HEK293 (cell line): ENCODE results near the gene ERCC2.

Source experiments
- CTCF ChIA-PET: fragments of 350-600 bp; formaldehyde crosslinking; extraction: SDS; loops from one replicate; lab custom pipeline; 2021; ENCODE audit warnings: antibody characterized with exemption; lab: Yijun Ruan, JAX
- POLR2A ChIA-PET: fragments of 300-600 bp; formaldehyde crosslinking; extraction: SDS; loops from one replicate; lab custom pipeline; 2020; ENCODE audit warnings: antibody characterized with exemption, inconsistent platforms; lab: Yijun Ruan, JAX
- H3K27ac ChIP-seq: fragments of 200-500 bp; sonication (Bioruptor generic); 2 replicates; pipeline ENCODE4 v1.5.1; 2014; ENCODE audit warnings: low read depth, low read length, control low read depth, inconsistent platforms; ENCODE audit errors: extremely low read depth
- H3K36me3 ChIP-seq, 2 experiments: fragments of 200-500 bp in 1 of 2; sonication (Bioruptor generic) in 1 of 2; 1 replicate in 1 of 2; 2 replicates in 1 of 2; pipeline ENCODE4 v1.5.1; 2014 to 2017; ENCODE audit warnings: inconsistent platforms in 2 of 2, low read length in 2 of 2; ENCODE audit not compliant: control insufficient read depth in 2 of 2, insufficient read depth in 1 of 2
- H3K4me1 ChIP-seq: fragments of 200-500 bp; sonication (Bioruptor generic); 2 replicates; pipeline ENCODE4 v1.5.1; 2014; ENCODE audit warnings: mild to moderate bottlenecking, low read length, inconsistent platforms; ENCODE audit not compliant: control insufficient read depth, insufficient read depth
- H3K4me3 ChIP-seq: 2 replicates; pipeline ENCODE4 v1.5.1; 2011; ENCODE audit warnings: low read depth, mild to moderate bottlenecking, control low read depth, low read length, moderate library complexity
- H3K9me3 ChIP-seq: fragments of 200-500 bp; sonication (Bioruptor generic); 2 replicates; pipeline ENCODE4 v1.5.1; 2014; ENCODE audit warnings: low read depth, low read length, inconsistent platforms; ENCODE audit not compliant: control insufficient read depth, insufficient read depth
- FEZF1 ChIP-seq: fragments of 450-650 bp; formaldehyde crosslinking; IDR thresholded peaks from 2 replicates; pipeline ENCODE4 v1.5.1; 2016; ENCODE audit warnings: missing biosample characterization, missing genetic modification characterization
- GLIS1 ChIP-seq: fragments of 450-650 bp; formaldehyde crosslinking; IDR thresholded peaks from 2 replicates; pipeline ENCODE4 v1.5.1; 2016; ENCODE audit warnings: missing biosample characterization, missing genetic modification characterization
- IKZF3 ChIP-seq: fragments of 450-650 bp; IDR thresholded peaks from 2 replicates; pipeline ENCODE4 v1.5.0; 2018; ENCODE audit warnings: missing biosample characterization, mild to moderate bottlenecking, missing genetic modification characterization, moderate library complexity
- KLF10 ChIP-seq: fragments of 450-650 bp; IDR thresholded peaks from 2 replicates; pipeline ENCODE4 v1.5.1; 2018; ENCODE audit warnings: missing biosample characterization, mild to moderate bottlenecking, missing genetic modification characterization
- KLF7 ChIP-seq: fragments of 450-650 bp; formaldehyde crosslinking; IDR thresholded peaks from 2 replicates; pipeline ENCODE4 v1.5.1; 2016; ENCODE audit warnings: missing biosample characterization, missing genetic modification characterization, borderline replicate concordance
- KLF8 ChIP-seq: fragments of 450-650 bp; formaldehyde crosslinking; IDR thresholded peaks from 2 replicates; pipeline ENCODE4 v1.5.1; 2016; ENCODE audit warnings: missing biosample characterization, missing genetic modification characterization
- KLF9 ChIP-seq: fragments of 450-650 bp; formaldehyde crosslinking; IDR thresholded peaks from 2 replicates; pipeline ENCODE4 v1.5.1; 2016; ENCODE audit warnings: missing biosample characterization, missing genetic modification characterization, low read depth
- SCRT2 ChIP-seq: fragments of 450-650 bp; formaldehyde crosslinking; IDR thresholded peaks from 2 replicates; pipeline ENCODE4 v1.5.1; 2016; ENCODE audit warnings: missing biosample characterization, missing genetic modification characterization
- SP3 ChIP-seq: fragments of 450-650 bp; formaldehyde crosslinking; IDR thresholded peaks from 2 replicates; pipeline ENCODE4 v1.5.1; 2016; ENCODE audit warnings: missing biosample characterization, missing genetic modification characterization
- TCF7L2 ChIP-seq: IDR thresholded peaks from 2 replicates; pipeline ENCODE4 v1.6.1; 2011; ENCODE audit warnings: low read depth, mild to moderate bottlenecking, inconsistent platforms, low read length, moderate library complexity, borderline replicate concordance
- ZBTB17 ChIP-seq: fragments of 450-650 bp; formaldehyde crosslinking; IDR thresholded peaks from 2 replicates; pipeline ENCODE4 v1.5.1; 2016; ENCODE audit warnings: missing biosample characterization, missing genetic modification characterization
- ZBTB21 ChIP-seq: fragments of 450-650 bp; formaldehyde crosslinking; IDR thresholded peaks from 2 replicates; pipeline ENCODE4 v1.5.1; 2017; ENCODE audit warnings: missing biosample characterization, missing genetic modification characterization
- ZEB2 ChIP-seq: fragments of 450-650 bp; formaldehyde crosslinking; IDR thresholded peaks from 2 replicates; pipeline ENCODE4 v1.5.1; 2016; ENCODE audit warnings: missing biosample characterization, missing genetic modification characterization
- ZFHX2 ChIP-seq: fragments of 450-650 bp; formaldehyde crosslinking; conservative IDR thresholded peaks from 2 replicates; pipeline ENCODE4 v1.5.1; 2016; ENCODE audit warnings: missing biosample characterization, missing genetic modification characterization
- ZNF114 ChIP-seq: fragments of 450-650 bp; formaldehyde crosslinking; IDR thresholded peaks from 2 replicates; pipeline ENCODE4 v1.5.0; 2017; ENCODE audit warnings: missing biosample characterization, missing genetic modification characterization
- ZNF184 ChIP-seq: fragments of 450-650 bp; IDR thresholded peaks from 2 replicates; pipeline ENCODE4 v1.5.1; 2018; ENCODE audit warnings: missing biosample characterization, mild to moderate bottlenecking, missing genetic modification characterization
- ZNF292 ChIP-seq: fragments of 450-650 bp; formaldehyde crosslinking; IDR thresholded peaks from 2 replicates; pipeline ENCODE4 v1.5.1; 2016; ENCODE audit warnings: low read depth, missing biosample characterization, missing genetic modification characterization, borderline replicate concordance
- ZNF341 ChIP-seq: fragments of 450-650 bp; formaldehyde crosslinking; IDR thresholded peaks from 2 replicates; pipeline ENCODE4; 2016; ENCODE audit warnings: low read depth, missing biosample characterization, missing genetic modification characterization
- ZNF423 ChIP-seq: fragments of 450-650 bp; formaldehyde crosslinking; IDR thresholded peaks from 2 replicates; pipeline ENCODE4 v1.5.1; 2016; ENCODE audit warnings: missing biosample characterization, missing genetic modification characterization
- ZNF501 ChIP-seq: fragments of 450-650 bp; formaldehyde crosslinking; IDR thresholded peaks from 2 replicates; pipeline ENCODE4 v1.5.1; 2016; ENCODE audit warnings: missing biosample characterization, missing genetic modification characterization
- ZNF558 ChIP-seq: fragments of 450-650 bp; formaldehyde crosslinking; IDR thresholded peaks from 2 replicates; pipeline ENCODE4 v1.5.1; 2016; ENCODE audit warnings: missing biosample characterization, missing genetic modification characterization
- ZNF843 ChIP-seq: fragments of 450-650 bp; formaldehyde crosslinking; IDR thresholded peaks from 2 replicates; pipeline ENCODE4 v1.5.1; 2016; ENCODE audit warnings: missing biosample characterization, missing genetic modification characterization
- ZXDB ChIP-seq: fragments of 450-650 bp; formaldehyde crosslinking; IDR thresholded peaks from 2 replicates; pipeline ENCODE4 v1.5.1; 2016; ENCODE audit warnings: missing biosample characterization, missing genetic modification characterization
- TF ChIP-seq, protein P1 (sequence below): fragments of 450-650 bp; formaldehyde crosslinking; IDR thresholded peaks from 2 replicates; pipeline ENCODE4 v1.5.1; 2016; ENCODE audit warnings: missing biosample characterization, missing genetic modification characterization
- TF ChIP-seq, protein P2 (sequence below): fragments of 450-650 bp; formaldehyde crosslinking; IDR thresholded peaks from 2 replicates; pipeline ENCODE4 v1.5.1; 2016; ENCODE audit warnings: missing biosample characterization, missing genetic modification characterization
- TF ChIP-seq, protein P3 (sequence below): fragments of 450-650 bp; formaldehyde crosslinking; IDR thresholded peaks from 2 replicates; pipeline ENCODE4 v1.5.1; 2016; ENCODE audit warnings: missing biosample characterization, missing genetic modification characterization, borderline replicate concordance

The ERCC2 gene

DNA sequence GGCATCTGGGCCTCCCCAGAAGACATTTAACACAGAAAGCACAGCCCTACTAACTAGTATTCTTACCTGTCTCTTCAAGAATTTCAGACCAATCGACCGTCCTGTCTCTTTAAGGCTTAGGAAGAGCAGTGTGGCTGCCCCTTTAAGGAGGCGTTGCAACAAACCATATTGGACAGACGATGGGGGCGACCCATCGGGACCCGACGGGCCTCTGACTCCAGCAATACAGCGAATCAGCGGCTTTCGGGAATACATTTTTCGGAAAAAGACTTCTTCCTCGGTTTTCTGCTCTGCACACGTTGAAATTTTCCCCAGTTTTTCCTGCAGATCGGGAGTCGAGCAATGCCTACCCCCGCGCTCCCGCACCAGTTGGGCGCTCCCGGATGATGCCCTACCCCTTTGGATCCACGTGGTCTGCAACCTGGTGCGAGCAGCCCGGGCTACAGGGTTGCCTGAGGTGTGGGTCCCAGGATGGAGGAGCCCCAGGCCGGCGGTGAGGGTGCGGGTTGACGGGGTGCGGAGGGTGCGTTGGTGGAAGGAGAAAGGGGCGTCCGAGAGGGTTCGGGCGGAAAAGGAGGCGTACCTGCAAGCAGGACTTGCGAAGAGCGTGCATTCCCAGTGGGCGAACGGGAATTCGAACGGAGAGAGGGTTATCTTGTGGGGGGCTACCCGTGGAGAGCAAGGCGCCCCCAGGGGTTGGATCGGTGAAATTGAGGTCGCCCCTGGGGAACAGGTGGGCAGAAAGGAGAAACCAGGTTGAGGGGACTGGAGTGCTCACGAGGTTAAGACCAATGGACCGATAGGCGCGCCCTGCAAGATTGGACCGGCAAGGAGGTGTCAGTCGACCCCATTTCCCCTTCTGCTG lies 36.1 kb upstream of the ERCC2 start, which contains the start of gene POLR1G (continued):
- TF ChIP-seq SCRT2 (tag by site-specific recombination) (peak; percentile 50), FEZF1 (peak; percentile 99), ZFHX2 (peak; percentile 70), KLF10 (peak; percentile 75), ZNF423 (0 out of 2 replicates have a peak, but pooled peaks have one; percentile 51), ZNF184 (tag by site-specific recombination) (peak; percentile 11; the same call in 1 of the 2 replicates), ZNF501 (tag by site-specific recombination) (peak; percentile 73; the same call in 1 of the 2 replicates)
- TF ChIP-seq, protein P1, sequence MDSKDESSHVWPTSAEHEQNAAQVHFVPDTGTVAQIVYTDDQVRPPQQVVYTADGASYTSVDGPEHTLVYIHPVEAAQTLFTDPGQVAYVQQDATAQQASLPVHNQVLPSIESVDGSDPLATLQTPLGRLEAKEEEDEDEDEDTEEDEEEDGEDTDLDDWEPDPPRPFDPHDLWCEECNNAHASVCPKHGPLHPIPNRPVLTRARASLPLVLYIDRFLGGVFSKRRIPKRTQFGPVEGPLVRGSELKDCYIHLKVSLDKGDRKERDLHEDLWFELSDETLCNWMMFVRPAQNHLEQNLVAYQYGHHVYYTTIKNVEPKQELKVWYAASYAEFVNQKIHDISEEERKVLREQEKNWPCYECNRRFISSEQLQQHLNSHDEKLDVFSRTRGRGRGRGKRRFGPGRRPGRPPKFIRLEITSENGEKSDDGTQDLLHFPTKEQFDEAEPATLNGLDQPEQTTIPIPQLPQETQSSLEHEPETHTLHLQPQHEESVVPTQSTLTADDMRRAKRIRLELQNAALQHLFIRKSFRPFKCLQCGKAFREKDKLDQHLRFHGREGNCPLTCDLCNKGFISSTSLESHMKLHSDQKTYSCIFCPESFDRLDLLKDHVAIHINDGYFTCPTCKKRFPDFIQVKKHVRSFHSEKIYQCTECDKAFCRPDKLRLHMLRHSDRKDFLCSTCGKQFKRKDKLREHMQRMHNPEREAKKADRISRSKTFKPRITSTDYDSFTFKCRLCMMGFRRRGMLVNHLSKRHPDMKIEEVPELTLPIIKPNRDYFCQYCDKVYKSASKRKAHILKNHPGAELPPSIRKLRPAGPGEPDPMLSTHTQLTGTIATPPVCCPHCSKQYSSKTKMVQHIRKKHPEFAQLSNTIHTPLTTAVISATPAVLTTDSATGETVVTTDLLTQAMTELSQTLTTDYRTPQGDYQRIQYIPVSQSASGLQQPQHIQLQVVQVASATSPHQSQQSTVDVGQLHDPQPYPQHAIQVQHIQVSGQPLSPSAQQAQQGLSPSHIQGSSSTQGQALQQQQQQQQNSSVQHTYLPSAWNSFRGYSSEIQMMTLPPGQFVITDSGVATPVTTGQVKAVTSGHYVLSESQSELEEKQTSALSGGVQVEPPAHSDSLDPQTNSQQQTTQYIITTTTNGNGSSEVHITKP (tag by site-specific recombination), result peak; percentile 100

DNA sequence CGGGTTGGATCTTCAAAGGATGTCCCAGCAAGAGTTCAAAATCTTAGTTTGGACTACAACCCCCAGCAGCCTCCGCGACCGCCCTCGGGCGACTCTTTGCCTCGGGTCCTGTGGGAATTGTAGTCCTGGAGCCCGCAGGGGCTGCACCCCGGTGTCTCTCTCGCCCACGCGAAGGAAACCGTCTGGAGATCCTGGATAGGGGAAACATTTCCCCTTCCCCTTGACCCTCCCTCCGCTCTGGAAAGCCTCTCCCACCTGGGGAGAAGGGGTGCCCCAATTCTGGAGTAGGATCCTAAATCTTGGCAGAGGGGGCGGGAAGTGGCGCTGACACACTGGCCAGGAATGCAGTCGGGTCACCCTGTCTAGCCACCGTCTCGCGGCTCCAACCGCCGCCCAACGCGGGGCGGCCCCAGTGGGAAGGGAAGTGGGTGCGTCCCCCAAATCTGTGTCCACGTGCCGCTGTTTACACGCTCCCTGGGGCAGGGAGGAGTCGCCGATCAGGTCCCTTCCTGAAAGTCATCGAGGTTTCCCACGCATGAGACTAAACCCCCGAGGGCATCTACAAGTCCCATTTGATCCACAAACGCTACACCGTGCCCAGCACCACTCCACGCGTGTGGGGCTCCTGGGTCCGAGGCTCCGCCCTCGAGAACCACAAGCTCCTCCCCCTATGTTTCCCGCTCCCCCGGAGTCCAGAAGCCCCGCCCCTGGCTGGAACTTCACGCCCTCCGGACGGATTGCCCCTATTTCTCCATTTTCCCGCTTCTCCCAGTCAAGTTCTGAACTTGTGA lies 35.3 kb upstream of the ERCC2 start:
- Histone ChIP-seq H3K4me3 (peak overlapping the region; percentile 82), H3K27ac (peak overlapping the region; percentile 96), H3K4me1 (0 out of 2 replicates have a peak, but pooled peaks cover 7% of the 10 kb centered on the region), H3K36me3 (peaks cover 0 to 8% of the 10 kb centered on the region in 2 experiments; a peak in 2 of 3 replicates), H3K9me3 (no peaks in the 10 kb centered on the region)
- POLR2A ChIA-PET, result interaction anchor here (0.5 to 2.3 kb wide), 10 partner anchors 9 to 103 kb away, joined by 3 to 7 read pairs (median 4); partner anchors contain the start of genes ERCC1 and FOSB
- CTCF ChIA-PET, result interaction anchor here (1.0 to 3.7 kb wide), 6 partner anchors 21 to 80 kb away, joined by 3 to 32 read pairs (median 8); no protein-coding TSS in a partner anchor
- TF ChIP-seq ZEB2 (tag by site-specific recombination) (peak; percentile 69), KLF7 (tag by site-specific recombination) (no peak), ZXDB (tag by site-specific recombination) (peak; percentile 71; the same call in 1 of the 2 replicates), SP3 (tag by site-specific recombination) (peak; percentile 89; the same call in 1 of the 2 replicates), ZNF558 (0 out of 2 replicates have a peak, but pooled peaks have one; percentile 29), ZNF292 (no peak), IKZF3 (tag by site-specific recombination) (peak; percentile 51; the same call in 1 of the 2 replicates), ZNF114 (no peak), GLIS1 (tag by site-specific recombination) (peak; percentile 83), ZNF843 (peak; percentile 55; the same call in 1 of the 2 replicates), ZBTB21 (tag by site-specific recombination) (peak; percentile 5; the same call in 1 of the 2 replicates), KLF9 (tag by site-specific recombination) (peak; percentile 79; the same call in 1 of the 2 replicates), KLF8 (tag by site-specific recombination) (peak; percentile 64), ZNF341 (tag by site-specific recombination) (peak; percentile 40; the same call in 1 of the 2 replicates), TCF7L2 (no peak), ZBTB17 (tag by site-specific recombination) (no peak; the same call in 1 of the 2 replicates)
- TF ChIP-seq, protein P2, sequence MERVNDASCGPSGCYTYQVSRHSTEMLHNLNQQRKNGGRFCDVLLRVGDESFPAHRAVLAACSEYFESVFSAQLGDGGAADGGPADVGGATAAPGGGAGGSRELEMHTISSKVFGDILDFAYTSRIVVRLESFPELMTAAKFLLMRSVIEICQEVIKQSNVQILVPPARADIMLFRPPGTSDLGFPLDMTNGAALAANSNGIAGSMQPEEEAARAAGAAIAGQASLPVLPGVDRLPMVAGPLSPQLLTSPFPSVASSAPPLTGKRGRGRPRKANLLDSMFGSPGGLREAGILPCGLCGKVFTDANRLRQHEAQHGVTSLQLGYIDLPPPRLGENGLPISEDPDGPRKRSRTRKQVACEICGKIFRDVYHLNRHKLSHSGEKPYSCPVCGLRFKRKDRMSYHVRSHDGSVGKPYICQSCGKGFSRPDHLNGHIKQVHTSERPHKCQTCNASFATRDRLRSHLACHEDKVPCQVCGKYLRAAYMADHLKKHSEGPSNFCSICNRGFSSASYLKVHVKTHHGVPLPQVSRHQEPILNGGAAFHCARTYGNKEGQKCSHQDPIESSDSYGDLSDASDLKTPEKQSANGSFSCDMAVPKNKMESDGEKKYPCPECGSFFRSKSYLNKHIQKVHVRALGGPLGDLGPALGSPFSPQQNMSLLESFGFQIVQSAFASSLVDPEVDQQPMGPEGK (tag by site-specific recombination), result peak; percentile 56
- TF ChIP-seq, protein P3, sequence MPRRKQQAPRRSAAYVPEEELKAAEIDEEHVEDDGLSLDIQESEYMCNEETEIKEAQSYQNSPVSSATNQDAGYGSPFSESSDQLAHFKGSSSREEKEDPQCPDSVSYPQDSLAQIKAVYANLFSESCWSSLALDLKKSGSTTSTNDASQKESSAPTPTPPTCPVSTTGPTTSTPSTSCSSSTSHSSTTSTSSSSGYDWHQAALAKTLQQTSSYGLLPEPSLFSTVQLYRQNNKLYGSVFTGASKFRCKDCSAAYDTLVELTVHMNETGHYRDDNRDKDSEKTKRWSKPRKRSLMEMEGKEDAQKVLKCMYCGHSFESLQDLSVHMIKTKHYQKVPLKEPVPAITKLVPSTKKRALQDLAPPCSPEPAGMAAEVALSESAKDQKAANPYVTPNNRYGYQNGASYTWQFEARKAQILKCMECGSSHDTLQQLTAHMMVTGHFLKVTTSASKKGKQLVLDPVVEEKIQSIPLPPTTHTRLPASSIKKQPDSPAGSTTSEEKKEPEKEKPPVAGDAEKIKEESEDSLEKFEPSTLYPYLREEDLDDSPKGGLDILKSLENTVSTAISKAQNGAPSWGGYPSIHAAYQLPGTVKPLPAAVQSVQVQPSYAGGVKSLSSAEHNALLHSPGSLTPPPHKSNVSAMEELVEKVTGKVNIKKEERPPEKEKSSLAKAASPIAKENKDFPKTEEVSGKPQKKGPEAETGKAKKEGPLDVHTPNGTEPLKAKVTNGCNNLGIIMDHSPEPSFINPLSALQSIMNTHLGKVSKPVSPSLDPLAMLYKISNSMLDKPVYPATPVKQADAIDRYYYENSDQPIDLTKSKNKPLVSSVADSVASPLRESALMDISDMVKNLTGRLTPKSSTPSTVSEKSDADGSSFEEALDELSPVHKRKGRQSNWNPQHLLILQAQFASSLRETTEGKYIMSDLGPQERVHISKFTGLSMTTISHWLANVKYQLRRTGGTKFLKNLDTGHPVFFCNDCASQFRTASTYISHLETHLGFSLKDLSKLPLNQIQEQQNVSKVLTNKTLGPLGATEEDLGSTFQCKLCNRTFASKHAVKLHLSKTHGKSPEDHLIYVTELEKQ, result 0 out of 2 replicates have a peak, but pooled peaks have one; percentile 7
